NCI-H2029 (cell line): ENCODE measurements around the gene SLC4A3.
A peak's percentile ranks its signal among the peaks of the same experiment; 100 is the strongest.
"Not testable (repeated sequence)": the region's sequence is repeated elsewhere in the genome, so short reads cannot be mapped to it uniquely, and the experiment has no call there.

Source experiments
- DNase-seq: peaks from one replicate; lab custom pipeline; 2025; lab: John Stamatoyannopoulos, UW

Gene SLC4A3

GRCh38 chr2:219681694-219682300 lies 54.4 kb downstream of the SLC4A3 start:
- no peak for DNase-seq

- DNase-seq: not testable (repeated sequence)
Measured at GRCh38 chr2:219683474-219683873, 56.0 kb downstream of the SLC4A3 start.

- peak; percentile 27 for DNase-seq
Measured at GRCh38 chr2:219684721-219685689, 57.6 kb downstream of the SLC4A3 start.

DNA sequence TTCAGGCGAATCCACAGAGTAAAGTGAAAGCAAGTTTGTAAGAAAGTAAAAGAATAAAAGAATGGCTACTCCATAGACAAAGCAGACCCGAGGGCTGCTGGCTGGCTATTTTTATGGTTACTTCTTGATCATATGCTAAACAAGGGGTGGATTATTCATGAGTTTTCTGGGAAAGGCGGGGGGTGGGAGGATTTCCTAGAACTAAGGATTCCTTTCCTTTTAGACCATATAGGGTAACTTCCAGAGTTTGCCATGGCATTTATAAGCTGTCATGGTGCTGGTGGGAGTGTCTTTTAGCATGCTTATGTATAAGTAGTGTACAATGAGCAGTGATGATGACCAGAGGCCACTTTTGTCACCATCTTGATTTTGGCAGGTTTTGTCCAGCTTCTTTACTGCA lies 59.8 kb downstream of the SLC4A3 start:
- no peak for DNase-seq

GRCh38 chr2:219687882-219688559 lies 60.6 kb downstream of the SLC4A3 start:
- no peak for DNase-seq

DNA sequence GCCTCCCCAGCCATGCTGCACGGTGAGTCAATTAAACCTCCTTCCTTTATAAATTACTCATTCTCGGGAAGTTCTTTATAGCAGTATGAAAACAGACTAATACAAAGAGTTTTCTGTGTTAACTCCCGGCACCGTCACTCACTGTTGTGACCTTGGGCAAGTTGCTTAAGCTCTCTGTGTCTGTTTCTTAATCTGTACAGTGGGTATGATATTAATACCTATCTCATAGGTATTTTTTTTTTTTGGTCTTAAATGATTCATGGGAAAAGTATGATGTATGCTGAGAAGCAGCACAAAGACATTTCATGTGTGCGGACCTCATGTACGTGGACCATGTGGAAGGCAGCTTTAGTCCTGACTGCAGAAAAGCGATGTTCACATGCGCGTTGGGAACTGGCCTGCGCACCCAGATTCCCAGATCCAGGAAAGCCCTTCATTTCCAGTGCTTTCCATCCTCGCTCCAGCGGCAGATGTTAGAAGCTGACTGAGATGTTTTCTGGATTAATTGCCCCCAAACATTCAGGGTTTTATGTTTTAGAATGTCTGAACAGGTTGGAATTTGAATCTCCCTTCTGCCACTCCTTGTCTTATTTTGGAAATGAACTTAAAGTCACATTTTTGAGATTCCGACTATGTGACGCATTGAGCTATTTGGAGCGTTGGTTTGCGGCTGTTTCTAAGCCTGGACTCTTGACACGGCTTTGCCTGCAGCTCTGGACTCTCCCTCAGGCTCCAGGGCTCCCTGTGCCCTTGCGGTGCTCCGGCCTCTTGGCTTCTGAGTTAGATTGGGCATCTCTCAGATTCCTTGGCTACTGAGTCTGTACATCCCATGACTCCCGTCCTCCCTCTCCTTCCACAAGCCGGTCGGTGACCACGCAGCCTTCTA lies 61.4 kb downstream of the SLC4A3 start:
- DNase-seq: no peak

DNA sequence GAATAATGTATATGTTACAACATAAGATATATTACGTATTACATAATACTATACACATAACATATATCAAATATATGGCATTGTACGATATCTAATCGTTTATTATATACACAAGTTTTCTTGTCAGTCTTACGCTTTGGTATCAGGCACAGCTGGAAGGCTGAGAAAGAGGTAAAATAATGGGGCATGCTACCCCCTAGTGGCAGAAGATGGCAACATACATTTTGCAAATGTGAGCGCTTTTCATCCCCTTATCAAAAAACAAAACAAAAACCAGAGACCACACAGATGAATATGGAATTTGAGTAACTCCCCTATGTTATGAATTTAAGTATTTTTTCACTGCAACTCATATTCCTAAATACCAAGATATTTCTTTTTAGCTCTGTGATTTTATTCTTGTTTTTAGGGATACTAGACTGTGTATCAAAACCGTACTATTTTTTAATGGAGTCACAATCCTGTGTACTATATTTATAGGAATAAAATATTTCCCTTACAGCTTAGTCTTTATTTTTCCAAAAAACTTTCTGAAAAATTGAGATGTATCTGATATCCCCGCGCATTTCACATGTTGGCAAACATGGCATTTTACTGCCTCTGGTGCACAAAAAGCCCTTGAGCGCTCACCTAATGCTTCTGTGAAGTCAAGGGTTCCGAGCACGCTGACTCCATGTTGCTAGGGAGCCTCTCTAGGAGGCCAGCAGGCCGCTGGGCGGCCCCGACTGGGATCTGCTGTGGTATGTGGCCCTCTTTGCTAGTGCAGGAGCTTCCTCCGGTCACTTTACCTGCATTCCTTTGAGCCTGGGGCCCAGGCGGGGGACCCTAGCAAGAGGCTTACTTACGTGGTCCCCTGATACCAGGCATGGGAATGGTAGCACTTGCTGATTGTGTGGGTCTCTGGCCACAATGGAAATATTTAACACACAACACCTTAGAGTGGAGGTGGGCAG lies 62.5 kb downstream of the SLC4A3 start:
- no peak for DNase-seq

GRCh38 chr2:219691571-219691970 lies 64.1 kb downstream of the SLC4A3 start:
- DNase-seq: no peak
